Stimulated activated CD4-positive, alpha-beta T cell treated with anti-CD3 and anti-CD28 coated beads, Interleukin-12 subunit alpha, Interleukin-12 subunit beta, amount 100 ng/mL, for 48 hours (primary cell): Measurements from ENCODE around the gene TVP23A.

ENCODE experiments used
- DNase-seq, 3 donors: peaks; one replicate each; pipeline ENCODE4 v3.0.0-alpha.2; 2020; ENCODE audit warnings: low read depth in 2 of 3, low spot score in 1 of 3

TVP23A gene

GRCh38 chr16:10817963-10818941, at the start of gene TVP23A:
Gene TVP23A (minus strand): TSS chr16:10818794. CDS start chr16:10818493, 301 bp downstream.
- no peak for DNase-seq

DNA sequence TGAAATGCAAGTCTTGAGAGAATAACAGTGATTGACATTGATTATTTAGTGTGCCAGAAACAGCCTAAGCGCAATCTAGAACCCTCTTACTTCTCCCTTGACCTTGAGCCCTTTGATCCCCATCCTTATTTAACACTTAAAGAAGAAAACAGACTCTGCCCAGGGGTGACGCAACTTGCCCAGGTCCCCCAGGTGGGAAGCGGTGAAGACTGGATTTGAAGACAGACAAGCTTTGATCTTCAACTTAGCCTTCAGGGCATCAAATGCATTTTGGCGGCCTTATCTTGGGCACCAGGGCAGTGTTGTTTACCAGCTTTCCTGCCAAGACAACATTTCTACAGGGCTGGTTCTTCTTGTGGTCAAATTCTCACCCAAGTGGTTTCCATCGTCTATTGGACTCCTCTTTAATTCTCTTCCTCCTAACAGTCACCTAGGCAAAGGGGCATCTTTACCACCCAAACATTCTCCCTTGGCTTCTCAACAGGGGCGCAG, 49.6 kb upstream of the TVP23A start:
- DNase-seq: no peak

DNA sequence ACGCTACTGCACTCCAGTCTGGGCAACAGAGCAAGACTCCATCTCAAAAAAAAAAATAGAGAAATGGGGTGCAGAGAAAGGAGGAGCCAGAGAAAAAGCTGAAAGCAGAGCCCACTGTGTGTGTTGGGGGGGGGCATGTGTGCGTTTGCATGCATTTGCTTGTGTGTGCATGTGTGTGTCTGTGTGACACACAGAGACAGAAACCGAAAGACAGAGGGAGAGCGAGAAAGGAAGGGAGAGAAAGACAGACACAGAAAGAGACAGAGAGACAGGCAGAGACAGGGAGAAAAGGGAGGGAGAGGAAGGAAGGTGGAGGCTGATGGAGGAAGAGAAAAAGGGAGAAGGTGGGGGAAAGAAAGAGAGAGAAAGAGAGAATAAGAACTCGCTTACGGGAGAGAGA, 48.6 kb upstream of the TVP23A start:
- no peak for DNase-seq

GRCh38 chr16:10865991-10866966, 47.7 kb upstream of the TVP23A start:
- no peak for DNase-seq

GRCh38 chr16:10862438-10862837, 43.8 kb upstream of the TVP23A start:
- DNase-seq: no peak

- no peak for DNase-seq
Measured at GRCh38 chr16:10859658-10860057, 41.1 kb upstream of the TVP23A start.

DNA sequence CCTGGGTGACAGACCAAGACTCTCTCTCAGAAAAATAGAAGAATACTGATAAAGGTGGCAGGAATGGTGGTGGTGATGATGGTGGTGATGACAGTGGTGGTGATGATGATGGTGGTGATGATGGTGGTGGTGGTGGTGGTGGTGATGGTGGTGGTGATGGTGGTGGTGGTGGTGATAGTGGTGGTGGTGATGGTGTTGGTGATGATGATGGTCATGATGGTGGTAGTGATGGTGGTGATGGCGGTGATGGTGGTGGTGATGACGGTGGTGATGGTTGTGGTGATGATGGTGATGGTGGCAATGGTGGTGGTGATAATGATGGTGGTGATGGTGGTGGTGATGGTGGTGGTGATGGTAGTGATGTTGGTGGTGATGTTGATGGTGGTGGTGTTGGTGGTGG, 40.4 kb upstream of the TVP23A start:
- DNase-seq: no peak

DNA sequence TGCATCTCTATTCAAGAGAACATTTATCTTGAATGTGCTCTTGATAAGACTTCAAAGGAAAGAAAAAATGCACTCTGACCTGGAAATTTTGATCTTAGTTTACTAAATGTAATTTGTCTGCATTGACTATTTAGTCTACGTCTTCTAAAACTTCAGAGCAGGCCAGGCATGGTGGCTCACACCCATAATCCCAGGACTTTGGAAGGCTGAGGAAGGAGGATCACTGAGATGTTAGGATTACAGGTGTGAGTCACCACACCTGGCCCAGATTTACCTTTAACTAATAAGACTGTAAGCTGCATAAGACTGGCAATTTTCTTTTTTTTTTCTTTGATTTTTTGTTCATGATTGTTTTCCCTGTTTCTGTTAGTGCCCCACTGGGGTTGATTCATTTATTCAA, 39.6 kb upstream of the TVP23A start:
- no peak for DNase-seq

GRCh38 chr16:10856042-10856441, 37.4 kb upstream of the TVP23A start:
- DNase-seq: no peak

- no peak for DNase-seq
Measured at GRCh38 chr16:10852948-10853347, 34.4 kb upstream of the TVP23A start.

DNA sequence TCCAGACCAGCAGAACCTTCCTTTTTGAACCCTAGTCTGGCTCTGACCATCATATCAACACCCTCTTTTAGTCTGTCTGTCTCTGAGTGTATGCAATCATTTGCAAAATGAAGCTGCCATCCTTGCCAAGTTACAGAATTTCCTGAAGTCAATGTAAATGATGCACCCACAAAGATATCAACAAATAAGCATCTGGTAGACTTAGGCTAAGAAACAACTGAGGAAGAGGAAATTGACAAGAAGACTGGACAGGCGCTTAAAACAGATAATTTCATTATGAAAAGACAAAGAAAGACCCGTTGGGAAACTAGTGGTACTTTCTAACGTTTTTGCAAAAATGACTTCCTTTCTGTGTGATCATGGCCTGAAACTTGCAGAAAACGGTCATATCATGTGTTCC, 33.7 kb upstream of the TVP23A start:
- no peak for DNase-seq

- DNase-seq: no peak
Measured at GRCh38 chr16:10851512-10851911, 32.9 kb upstream of the TVP23A start.

DNA sequence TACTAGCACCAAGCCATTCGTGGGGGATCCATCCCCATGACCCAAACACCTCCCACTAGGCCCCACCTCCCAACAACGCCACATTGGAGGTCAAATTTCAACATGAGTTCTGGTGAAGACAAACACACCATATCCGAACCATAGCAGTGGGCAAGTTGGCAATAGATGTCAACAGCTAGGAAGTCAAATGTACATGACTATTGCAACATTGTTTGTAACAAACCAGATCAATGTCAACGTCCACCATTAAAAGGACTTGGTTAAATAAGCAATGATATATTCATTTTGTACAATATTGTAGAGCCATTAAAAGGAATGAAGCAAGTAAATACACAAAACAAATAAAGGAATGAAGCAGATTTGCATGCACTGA, 31.9 kb upstream of the TVP23A start:
- no peak for DNase-seq

- DNase-seq: no peak
Measured at GRCh38 chr16:10849736-10850477, 31.3 kb upstream of the TVP23A start.

- DNase-seq: no peak
Measured at GRCh38 chr16:10847176-10847575, 28.6 kb upstream of the TVP23A start.

GRCh38 chr16:10846213-10846998, 27.8 kb upstream of the TVP23A start:
- no peak for DNase-seq

- no peak for DNase-seq
Measured at GRCh38 chr16:10840703-10841102, 22.1 kb upstream of the TVP23A start.

DNA sequence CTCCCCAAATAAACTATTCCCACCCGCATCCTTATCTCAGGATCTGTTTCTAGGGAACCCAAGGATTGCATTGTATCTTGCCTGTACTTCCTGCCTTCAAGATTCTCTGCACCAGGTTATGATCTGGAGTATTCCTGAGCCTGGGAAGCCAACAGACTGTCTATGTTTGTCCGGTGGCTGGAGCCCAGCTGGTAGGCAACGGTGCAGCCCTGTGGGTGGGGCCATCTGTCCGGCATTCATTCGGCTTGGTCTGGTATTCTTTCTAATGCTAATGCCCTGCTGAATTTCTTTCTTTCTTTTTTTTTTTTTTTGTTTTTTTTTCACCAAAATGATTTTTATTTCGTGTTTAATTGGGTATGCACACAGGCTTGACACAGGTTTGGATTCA, 20.7 kb upstream of the TVP23A start:
- no peak for DNase-seq

DNA sequence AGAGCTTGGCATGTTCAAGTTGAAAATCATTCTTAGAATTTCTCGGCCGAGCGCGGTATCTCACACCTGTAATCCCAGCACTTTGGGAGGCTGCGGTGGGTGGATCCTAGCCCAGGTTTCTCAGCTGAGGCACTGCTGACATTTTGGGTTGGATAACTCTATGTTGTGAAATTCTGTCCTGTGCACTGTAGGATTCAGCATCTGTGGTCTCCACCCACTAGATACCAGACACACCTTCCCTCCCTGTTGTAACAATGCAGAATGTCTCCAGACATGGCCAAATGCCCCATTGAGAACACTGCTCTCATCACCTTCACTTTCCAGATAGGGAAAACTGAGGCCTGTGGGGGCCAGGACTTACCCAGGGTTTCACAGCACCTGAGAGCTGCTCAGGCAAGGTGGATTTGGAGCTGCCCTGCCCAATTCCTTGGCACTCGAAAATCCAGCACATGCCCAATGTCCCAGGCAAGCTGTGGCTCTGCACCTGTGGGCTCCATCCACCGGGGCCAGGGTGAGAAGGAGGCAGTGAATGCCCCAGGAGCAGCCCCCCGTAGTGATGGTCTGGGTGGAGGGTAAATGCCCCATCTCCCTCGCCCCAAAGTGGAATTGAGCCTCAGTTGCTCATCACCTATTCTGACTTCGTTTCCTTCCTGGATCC, 20.2 kb upstream of the TVP23A start:
- no peak for DNase-seq
